Measurements from ENCODE around the gene CCDC12.

The CCDC12 gene

DNA sequence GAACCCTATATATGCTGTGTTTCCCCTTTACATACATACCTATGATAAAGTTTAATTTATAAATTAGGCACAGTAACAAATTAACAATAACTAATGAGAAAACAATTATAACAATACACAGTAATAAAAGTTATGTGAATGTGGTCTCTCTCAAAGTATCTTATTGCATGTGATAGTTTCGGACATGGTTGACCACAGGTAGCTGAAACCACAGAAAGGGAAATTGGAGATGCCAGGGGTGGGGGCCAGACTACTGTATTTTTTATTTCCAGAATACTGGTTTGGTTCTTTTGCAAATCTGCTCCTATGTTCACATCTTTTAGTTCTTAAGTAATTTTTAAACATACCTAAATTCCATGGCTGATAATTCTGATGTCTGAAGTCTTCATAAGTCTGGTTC is 58.3 kb downstream of the CCDC12 start (continued):
- TF ChIP-seq RARB (CRISPR knock-in tag; IDR thresholded peaks at IDR 0.05): no peak
- no peak for TF ChIP-seq CSDC2 (CRISPR knock-in tag; IDR thresholded peaks at IDR 0.05)
- TF ChIP-seq PPARA (CRISPR knock-in tag; IDR thresholded peaks at IDR 0.05; ENCODE audit: borderline replicate concordance): no peak
- no peak for TF ChIP-seq TCF4 (CRISPR knock-in tag; IDR thresholded peaks at IDR 0.05; ENCODE audit: borderline replicate concordance)
- TF ChIP-seq ZNF8 (CRISPR knock-in tag; IDR thresholded peaks at IDR 0.05): no peak
- TF ChIP-seq, protein P1, sequence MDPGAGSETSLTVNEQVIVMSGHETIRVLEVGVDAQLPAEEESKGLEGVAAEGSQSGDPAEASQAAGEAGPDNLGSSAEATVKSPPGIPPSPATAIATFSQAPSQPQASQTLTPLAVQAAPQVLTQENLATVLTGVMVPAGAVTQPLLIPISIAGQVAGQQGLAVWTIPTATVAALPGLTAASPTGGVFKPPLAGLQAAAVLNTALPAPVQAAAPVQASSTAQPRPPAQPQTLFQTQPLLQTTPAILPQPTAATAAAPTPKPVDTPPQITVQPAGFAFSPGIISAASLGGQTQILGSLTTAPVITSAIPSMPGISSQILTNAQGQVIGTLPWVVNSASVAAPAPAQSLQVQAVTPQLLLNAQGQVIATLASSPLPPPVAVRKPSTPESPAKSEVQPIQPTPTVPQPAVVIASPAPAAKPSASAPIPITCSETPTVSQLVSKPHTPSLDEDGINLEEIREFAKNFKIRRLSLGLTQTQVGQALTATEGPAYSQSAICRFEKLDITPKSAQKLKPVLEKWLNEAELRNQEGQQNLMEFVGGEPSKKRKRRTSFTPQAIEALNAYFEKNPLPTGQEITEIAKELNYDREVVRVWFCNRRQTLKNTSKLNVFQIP (CRISPR knock-in tag; IDR thresholded peaks at IDR 0.05; ENCODE audit: borderline replicate concordance, low read depth): no peak

DNA sequence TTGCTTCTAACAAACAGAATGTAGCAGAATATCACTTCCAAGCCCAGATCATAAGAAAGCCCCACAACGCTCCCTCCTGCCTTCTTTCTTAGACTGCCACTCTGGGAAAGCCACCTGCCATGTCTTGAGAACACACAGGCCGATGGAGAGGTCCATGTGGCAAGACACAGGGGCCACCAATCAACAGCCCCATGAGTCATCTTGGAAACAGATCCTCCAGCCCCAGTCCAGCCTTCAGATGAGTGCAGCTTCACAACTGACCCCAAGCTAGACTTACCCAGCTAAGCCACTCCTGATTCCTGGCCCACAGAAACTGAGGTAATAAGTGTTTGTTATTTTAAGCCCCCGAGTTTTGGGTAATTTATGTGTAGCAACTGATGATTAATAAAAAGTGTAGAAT is 59.3 kb downstream of the CCDC12 start:
- ATAC-seq: no peak
- no peak for TF ChIP-seq BACH2 (CRISPR knock-in tag; IDR thresholded peaks at IDR 0.05; ENCODE audit: borderline replicate concordance)

DNA sequence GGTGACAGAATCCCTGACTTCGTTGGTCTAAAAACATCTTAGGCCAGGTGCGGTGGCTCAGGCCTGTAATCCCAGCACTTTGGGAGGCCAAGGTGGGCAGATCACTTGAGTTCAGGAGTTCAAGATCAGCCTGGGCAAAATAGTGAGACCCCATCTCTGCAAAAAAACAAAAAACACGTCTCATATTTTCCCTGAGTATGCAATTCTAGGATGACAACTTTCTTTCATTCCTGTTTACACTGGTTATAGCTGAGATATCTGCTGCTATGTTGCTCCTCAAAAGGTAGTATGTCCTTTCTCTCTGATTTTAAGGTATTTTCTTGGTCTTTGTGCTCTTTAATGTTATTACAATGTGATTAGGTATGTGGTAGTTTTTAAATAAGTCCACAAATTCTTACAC is 59.7 kb downstream of the CCDC12 start:
- TF ChIP-seq RARB (CRISPR knock-in tag; IDR thresholded peaks at IDR 0.05) (no peak), ZFP3 (CRISPR knock-in tag; IDR thresholded peaks at IDR 0.05) (no peak), BACH2 (CRISPR knock-in tag; IDR thresholded peaks at IDR 0.05; ENCODE audit: borderline replicate concordance) (no peak), TCF4 (CRISPR knock-in tag; IDR thresholded peaks at IDR 0.05; ENCODE audit: borderline replicate concordance) (no peak), TOX (CRISPR knock-in tag; IDR thresholded peaks at IDR 0.05; ENCODE audit: borderline replicate concordance) (no peak), ZFP30 (CRISPR knock-in tag; IDR thresholded peaks at IDR 0.05) (no peak), GLIS3 (CRISPR knock-in tag; IDR thresholded peaks at IDR 0.05) (no peak), OSR1 (CRISPR knock-in tag; IDR thresholded peaks at IDR 0.05) (no peak), ZNF565 (CRISPR knock-in tag; conservative IDR thresholded peaks at IDR 0.05; ENCODE audit: low read depth) (no peak), CSDC2 (CRISPR knock-in tag; IDR thresholded peaks at IDR 0.05) (no peak), ISL1 (CRISPR knock-in tag; IDR thresholded peaks at IDR 0.05) (no peak), ZNF70 (CRISPR knock-in tag; IDR thresholded peaks at IDR 0.05) (no peak), SNAI2 (CRISPR knock-in tag; IDR thresholded peaks at IDR 0.05) (no peak), ARNTL (CRISPR knock-in tag; IDR thresholded peaks at IDR 0.05; ENCODE audit: borderline replicate concordance, low read depth) (no peak), ZNF8 (CRISPR knock-in tag; IDR thresholded peaks at IDR 0.05) (no peak)
- TF ChIP-seq, protein P2, sequence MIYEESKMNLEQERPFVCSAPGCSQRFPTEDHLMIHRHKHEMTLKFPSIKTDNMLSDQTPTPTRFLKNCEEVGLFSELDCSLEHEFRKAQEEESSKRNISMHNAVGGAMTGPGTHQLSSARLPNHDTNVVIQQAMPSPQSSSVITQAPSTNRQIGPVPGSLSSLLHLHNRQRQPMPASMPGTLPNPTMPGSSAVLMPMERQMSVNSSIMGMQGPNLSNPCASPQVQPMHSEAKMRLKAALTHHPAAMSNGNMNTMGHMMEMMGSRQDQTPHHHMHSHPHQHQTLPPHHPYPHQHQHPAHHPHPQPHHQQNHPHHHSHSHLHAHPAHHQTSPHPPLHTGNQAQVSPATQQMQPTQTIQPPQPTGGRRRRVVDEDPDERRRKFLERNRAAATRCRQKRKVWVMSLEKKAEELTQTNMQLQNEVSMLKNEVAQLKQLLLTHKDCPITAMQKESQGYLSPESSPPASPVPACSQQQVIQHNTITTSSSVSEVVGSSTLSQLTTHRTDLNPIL (CRISPR knock-in tag; IDR thresholded peaks at IDR 0.05; ENCODE audit: low read depth): no peak
- TF ChIP-seq, protein P3, sequence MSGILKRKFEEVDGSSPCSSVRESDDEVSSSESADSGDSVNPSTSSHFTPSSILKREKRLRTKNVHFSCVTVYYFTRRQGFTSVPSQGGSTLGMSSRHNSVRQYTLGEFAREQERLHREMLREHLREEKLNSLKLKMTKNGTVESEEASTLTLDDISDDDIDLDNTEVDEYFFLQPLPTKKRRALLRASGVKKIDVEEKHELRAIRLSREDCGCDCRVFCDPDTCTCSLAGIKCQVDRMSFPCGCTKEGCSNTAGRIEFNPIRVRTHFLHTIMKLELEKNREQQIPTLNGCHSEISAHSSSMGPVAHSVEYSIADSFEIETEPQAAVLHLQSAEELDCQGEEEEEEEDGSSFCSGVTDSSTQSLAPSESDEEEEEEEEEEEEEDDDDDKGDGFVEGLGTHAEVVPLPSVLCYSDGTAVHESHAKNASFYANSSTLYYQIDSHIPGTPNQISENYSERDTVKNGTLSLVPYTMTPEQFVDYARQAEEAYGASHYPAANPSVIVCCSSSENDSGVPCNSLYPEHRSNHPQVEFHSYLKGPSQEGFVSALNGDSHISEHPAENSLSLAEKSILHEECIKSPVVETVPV (CRISPR knock-in tag; IDR thresholded peaks at IDR 0.05): no peak
- TF ChIP-seq, protein P4, sequence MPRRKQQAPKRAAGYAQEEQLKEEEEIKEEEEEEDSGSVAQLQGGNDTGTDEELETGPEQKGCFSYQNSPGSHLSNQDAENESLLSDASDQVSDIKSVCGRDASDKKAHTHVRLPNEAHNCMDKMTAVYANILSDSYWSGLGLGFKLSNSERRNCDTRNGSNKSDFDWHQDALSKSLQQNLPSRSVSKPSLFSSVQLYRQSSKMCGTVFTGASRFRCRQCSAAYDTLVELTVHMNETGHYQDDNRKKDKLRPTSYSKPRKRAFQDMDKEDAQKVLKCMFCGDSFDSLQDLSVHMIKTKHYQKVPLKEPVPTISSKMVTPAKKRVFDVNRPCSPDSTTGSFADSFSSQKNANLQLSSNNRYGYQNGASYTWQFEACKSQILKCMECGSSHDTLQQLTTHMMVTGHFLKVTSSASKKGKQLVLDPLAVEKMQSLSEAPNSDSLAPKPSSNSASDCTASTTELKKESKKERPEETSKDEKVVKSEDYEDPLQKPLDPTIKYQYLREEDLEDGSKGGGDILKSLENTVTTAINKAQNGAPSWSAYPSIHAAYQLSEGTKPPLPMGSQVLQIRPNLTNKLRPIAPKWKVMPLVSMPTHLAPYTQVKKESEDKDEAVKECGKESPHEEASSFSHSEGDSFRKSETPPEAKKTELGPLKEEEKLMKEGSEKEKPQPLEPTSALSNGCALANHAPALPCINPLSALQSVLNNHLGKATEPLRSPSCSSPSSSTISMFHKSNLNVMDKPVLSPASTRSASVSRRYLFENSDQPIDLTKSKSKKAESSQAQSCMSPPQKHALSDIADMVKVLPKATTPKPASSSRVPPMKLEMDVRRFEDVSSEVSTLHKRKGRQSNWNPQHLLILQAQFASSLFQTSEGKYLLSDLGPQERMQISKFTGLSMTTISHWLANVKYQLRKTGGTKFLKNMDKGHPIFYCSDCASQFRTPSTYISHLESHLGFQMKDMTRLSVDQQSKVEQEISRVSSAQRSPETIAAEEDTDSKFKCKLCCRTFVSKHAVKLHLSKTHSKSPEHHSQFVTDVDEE (CRISPR knock-in tag; IDR thresholded peaks at IDR 0.05): no peak
- TF ChIP-seq, protein P1 (CRISPR knock-in tag; IDR thresholded peaks at IDR 0.05; ENCODE audit: borderline replicate concordance, low read depth): no peak
- no peak for ATAC-seq

DNA sequence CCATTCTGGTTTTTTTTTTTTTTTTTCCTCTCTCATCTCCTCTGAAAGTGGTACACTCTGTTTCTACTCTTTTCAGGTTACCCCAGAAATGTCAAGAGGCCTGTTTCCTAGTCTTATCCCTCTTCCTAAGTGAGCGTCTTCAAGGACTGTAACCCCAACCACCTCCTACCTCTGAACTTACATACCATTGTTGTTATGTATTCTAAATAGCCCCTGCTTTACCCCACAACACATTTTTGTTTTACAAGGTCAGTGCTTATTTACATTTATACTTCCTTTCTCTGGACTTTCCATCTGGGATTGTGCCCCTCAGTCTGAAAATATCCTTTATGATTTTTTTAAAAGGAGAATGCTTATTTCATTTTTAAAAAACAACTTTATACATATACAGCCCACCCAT is 60.3 kb downstream of the CCDC12 start:
- no peak for ATAC-seq
- TF ChIP-seq GLIS3 (CRISPR knock-in tag; IDR thresholded peaks at IDR 0.05) (no peak), BACH2 (CRISPR knock-in tag; IDR thresholded peaks at IDR 0.05; ENCODE audit: borderline replicate concordance) (no peak), ARNTL (CRISPR knock-in tag; IDR thresholded peaks at IDR 0.05; ENCODE audit: borderline replicate concordance, low read depth) (no peak), TCF4 (CRISPR knock-in tag; IDR thresholded peaks at IDR 0.05; ENCODE audit: borderline replicate concordance) (no peak), ZNF565 (CRISPR knock-in tag; conservative IDR thresholded peaks at IDR 0.05; ENCODE audit: low read depth) (no peak)
- TF ChIP-seq, protein P5, sequence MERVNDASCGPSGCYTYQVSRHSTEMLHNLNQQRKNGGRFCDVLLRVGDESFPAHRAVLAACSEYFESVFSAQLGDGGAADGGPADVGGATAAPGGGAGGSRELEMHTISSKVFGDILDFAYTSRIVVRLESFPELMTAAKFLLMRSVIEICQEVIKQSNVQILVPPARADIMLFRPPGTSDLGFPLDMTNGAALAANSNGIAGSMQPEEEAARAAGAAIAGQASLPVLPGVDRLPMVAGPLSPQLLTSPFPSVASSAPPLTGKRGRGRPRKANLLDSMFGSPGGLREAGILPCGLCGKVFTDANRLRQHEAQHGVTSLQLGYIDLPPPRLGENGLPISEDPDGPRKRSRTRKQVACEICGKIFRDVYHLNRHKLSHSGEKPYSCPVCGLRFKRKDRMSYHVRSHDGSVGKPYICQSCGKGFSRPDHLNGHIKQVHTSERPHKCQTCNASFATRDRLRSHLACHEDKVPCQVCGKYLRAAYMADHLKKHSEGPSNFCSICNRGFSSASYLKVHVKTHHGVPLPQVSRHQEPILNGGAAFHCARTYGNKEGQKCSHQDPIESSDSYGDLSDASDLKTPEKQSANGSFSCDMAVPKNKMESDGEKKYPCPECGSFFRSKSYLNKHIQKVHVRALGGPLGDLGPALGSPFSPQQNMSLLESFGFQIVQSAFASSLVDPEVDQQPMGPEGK (CRISPR knock-in tag; IDR thresholded peaks at IDR 0.05; ENCODE audit: borderline replicate concordance): no peak
- TF ChIP-seq, protein P2 (CRISPR knock-in tag; IDR thresholded peaks at IDR 0.05; ENCODE audit: low read depth): no peak

Measured in SK-N-SH treated with all-trans-retinoic acid at 6 μM for 48 hours (cell line).